PC-9 (cell line): ENCODE measurements around the gene MTMR3. TPM values are rescaled to one million over a fixed set of nuclear protein-coding genes. Genes with fewer than 3 reads are reported as not detected.
"Not testable (repeated sequence)": the region's sequence is repeated elsewhere in the genome, so short reads cannot be mapped to it uniquely, and the experiment has no call there.

Experiments
- BruUV-seq: library from RNA; stranded (reverse); fragments of 400-500 nt; replicated peaks from 2 replicates; lab custom pipeline; 2021; lab: Mats Ljungman, UMichigan
- CTCF ChIA-PET: fragments of 300-600 bp; sonication (Branson Sonifier 250); formaldehyde crosslinking; loops from one replicate; lab custom pipeline; 2022; ENCODE audit warnings: antibody characterized with exemption; lab: Charles Lee
- POLR2A ChIA-PET: fragments of 300-600 bp; sonication (Branson Sonifier 250); formaldehyde crosslinking; loops from one replicate; lab custom pipeline; 2022; ENCODE audit warnings: antibody characterized with exemption; ENCODE audit not compliant: unreplicated experiment; lab: Charles Lee
- DNase-seq, 2 experiments: peaks; one replicate each; pipeline versions ENCODE4 v3.0.0 to v3.0.0-alpha.2; 2015 to 2022; ENCODE audit warnings: mixed read lengths in 1 of 2
- H2AFZ ChIP-seq: fragments of 200-600 bp; sonication (generic); 2 replicates; pipeline ENCODE4 v1.8.1; 2017; ENCODE audit warnings: antibody characterized with exemption
- H3F3A ChIP-seq: fragments of 200-600 bp; sonication (generic); 2 replicates; pipeline ENCODE4 v1.8.1; 2017; ENCODE audit warnings: antibody characterized with exemption, mild to moderate bottlenecking, low read depth; ENCODE audit not compliant: insufficient read depth
- H3K27ac ChIP-seq: fragments of 200-600 bp; sonication (generic); 2 replicates; pipeline ENCODE4 v1.6.1; 2016; ENCODE audit warnings: mixed run types
- H3K27me3 ChIP-seq: fragments of 200-600 bp; sonication (generic); 2 replicates; pipeline ENCODE4 v1.6.1; 2016; ENCODE audit warnings: low read depth, mixed run types; ENCODE audit not compliant: insufficient read depth
- H3K36me3 ChIP-seq: fragments of 200-600 bp; sonication (generic); 2 replicates; pipeline ENCODE4 v1.6.1; 2016; ENCODE audit warnings: low read depth, mixed run types
- H3K4me1 ChIP-seq: fragments of 200-600 bp; sonication (generic); replicated peaks from 2 replicates; pipeline ENCODE4 v1.6.1; 2016; ENCODE audit warnings: mixed run types; ENCODE audit not compliant: insufficient read depth
- H3K4me2 ChIP-seq: fragments of 200-600 bp; sonication (generic); 2 replicates; pipeline ENCODE4 v1.6.1; 2017; ENCODE audit warnings: mixed run types
- H3K4me3 ChIP-seq: fragments of 200-600 bp; sonication (generic); 2 replicates; pipeline ENCODE4 v1.6.1; 2016; ENCODE audit warnings: mixed run types
- H3K79me2 ChIP-seq: fragments of 200-600 bp; sonication (generic); 2 replicates; pipeline ENCODE4 v1.6.1; 2017; ENCODE audit warnings: low read depth, mixed run types
- H3K9me2 ChIP-seq: fragments of 200-600 bp; sonication (generic); 2 replicates; pipeline ENCODE4 v1.8.1; 2017; ENCODE audit warnings: mild to moderate bottlenecking; ENCODE audit not compliant: insufficient read depth
- H3K9me3 ChIP-seq: fragments of 200-600 bp; sonication (generic); 2 replicates; pipeline ENCODE4 v1.8.1; 2016; ENCODE audit warnings: low read depth; ENCODE audit not compliant: insufficient read depth
- H4K20me1 ChIP-seq: fragments of 200-600 bp; sonication (generic); 2 replicates; pipeline ENCODE4 v1.8.1; 2017; ENCODE audit not compliant: insufficient read depth
- EZH2 ChIP-seq: fragments of 200-600 bp; sonication (generic); IDR thresholded peaks from 2 replicates; pipeline ENCODE4 v1.8.0; 2017; ENCODE audit warnings: antibody characterized with exemption, low read depth
- intact Hi-C: fragments of 100-400 bp; cut with micrococcal nuclease; formaldehyde crosslinking; loops from one replicate; pipeline ENCODE4 v1.10.0; 2022; ENCODE audit not compliant: unreplicated experiment
- total RNA-seq: library from RNA; stranded (reverse); gene quantifications from 2 replicates; pipeline ENCODE4 v1.2.3, GENCODE V29; 2021
- TF ChIP-seq, protein P1 (sequence below): fragments of 200-600 bp; sonication (generic); conservative IDR thresholded peaks from 2 replicates; pipeline ENCODE4 v1.6.1; 2017; ENCODE audit warnings: mixed run types, antibody characterized with exemption, mild to moderate bottlenecking, moderate library complexity

MTMR3 gene
- total RNA-seq, 1 experiment from 2014 or later: 28.1 TPM

- Histone ChIP-seq H3F3A (no peaks in the 10 kb centered on the region; the same call in 1 of the 2 replicates), H3K27me3 (no peaks in the 10 kb centered on the region), H3K4me3 (no peak overlapping the region), H3K4me1 (peaks cover 8% of the 10 kb centered on the region), H3K9me3 (no peaks in the 10 kb centered on the region), H3K4me2 (no peak overlapping the region), H4K20me1 (no peaks in the 10 kb centered on the region), H3K9me2 (no peaks in the 10 kb centered on the region), H3K27ac (no peak overlapping the region), H2AFZ (no peak overlapping the region), H3K36me3 (peaks cover 9% of the 10 kb centered on the region; the same call in 1 of the 2 replicates), H3K79me2 (peaks cover 8% of the 10 kb centered on the region)
- CTCF ChIA-PET: no interaction called here
- intact Hi-C loops: no loop called here
- BruUV-seq: no TSS peak
- DNase-seq: no peak
- no peak for TF ChIP-seq EZH2
- TF ChIP-seq, protein P1, sequence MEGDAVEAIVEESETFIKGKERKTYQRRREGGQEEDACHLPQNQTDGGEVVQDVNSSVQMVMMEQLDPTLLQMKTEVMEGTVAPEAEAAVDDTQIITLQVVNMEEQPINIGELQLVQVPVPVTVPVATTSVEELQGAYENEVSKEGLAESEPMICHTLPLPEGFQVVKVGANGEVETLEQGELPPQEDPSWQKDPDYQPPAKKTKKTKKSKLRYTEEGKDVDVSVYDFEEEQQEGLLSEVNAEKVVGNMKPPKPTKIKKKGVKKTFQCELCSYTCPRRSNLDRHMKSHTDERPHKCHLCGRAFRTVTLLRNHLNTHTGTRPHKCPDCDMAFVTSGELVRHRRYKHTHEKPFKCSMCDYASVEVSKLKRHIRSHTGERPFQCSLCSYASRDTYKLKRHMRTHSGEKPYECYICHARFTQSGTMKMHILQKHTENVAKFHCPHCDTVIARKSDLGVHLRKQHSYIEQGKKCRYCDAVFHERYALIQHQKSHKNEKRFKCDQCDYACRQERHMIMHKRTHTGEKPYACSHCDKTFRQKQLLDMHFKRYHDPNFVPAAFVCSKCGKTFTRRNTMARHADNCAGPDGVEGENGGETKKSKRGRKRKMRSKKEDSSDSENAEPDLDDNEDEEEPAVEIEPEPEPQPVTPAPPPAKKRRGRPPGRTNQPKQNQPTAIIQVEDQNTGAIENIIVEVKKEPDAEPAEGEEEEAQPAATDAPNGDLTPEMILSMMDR: no peak
- POLR2A ChIA-PET: no interaction called here
Measured at GRCh38 chr22:29973269-29973668, 90.3 kb downstream of the MTMR3 start.

GRCh38 chr22:29973680-29974079 is 90.7 kb downstream of the MTMR3 start:
- POLR2A ChIA-PET, H3K9me3 ChIP-seq, H2AFZ ChIP-seq, CTCF ChIA-PET, H3K4me2 ChIP-seq, H4K20me1 ChIP-seq, H3K4me3 ChIP-seq, BruUV-seq, DNase-seq, H3F3A ChIP-seq, H3K36me3 ChIP-seq, H3K79me2 ChIP-seq, intact Hi-C loops, H3K27ac ChIP-seq, H3K9me2 ChIP-seq, H3K27me3 ChIP-seq: not testable (repeated sequence)
- peaks cover 13% of the 10 kb centered on the region for H3K4me1 ChIP-seq

GRCh38 chr22:29975494-29975893 is 92.5 kb downstream of the MTMR3 start:
- H3K9me2 ChIP-seq: no peaks in the 10 kb centered on the region
- peaks cover 19% of the 10 kb centered on the region for H3K36me3 ChIP-seq
- H3K4me3 ChIP-seq: no peak overlapping the region
- H3F3A ChIP-seq: peaks cover 15% of the 10 kb centered on the region
- no peak overlapping the region for H3K4me2 ChIP-seq
- H3K79me2 ChIP-seq: peaks cover 9% of the 10 kb centered on the region
- no peaks in the 10 kb centered on the region for H3K27me3 ChIP-seq
- ChIA-PET POLR2A (no interaction called here), CTCF (no interaction called here)
- no TSS peak for BruUV-seq
- peaks cover 31% of the 10 kb centered on the region for H3K4me1 ChIP-seq
- DNase-seq: no peak
- no peak overlapping the region for H2AFZ ChIP-seq
- intact Hi-C loops: no loop called here
- H3K9me3 ChIP-seq: no peaks in the 10 kb centered on the region
- H4K20me1 ChIP-seq: no peaks in the 10 kb centered on the region
- TF ChIP-seq, protein P1: no peak
- no peak for TF ChIP-seq EZH2
- no peak overlapping the region for H3K27ac ChIP-seq

DNA sequence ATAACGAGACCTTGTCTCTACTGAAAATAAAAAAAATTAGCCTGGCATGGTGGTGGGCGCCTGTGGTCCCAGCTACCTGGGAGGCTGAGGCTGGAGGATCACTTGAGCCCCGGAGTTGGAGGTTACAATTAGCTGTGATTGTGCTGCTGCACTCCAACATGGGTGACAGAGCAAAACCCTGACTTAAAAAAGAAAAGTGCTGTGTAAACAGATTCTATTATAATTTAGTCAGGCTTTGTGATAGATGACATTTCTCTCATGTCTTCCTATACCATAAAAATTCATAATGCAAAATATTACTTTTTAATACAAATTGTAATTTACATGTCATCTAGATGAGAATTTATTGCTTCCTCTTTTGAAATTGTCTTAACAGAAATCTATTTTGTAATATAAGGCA is 94.1 kb downstream of the MTMR3 start:
- Histone ChIP-seq H3K27me3 (no peaks in the 10 kb centered on the region), H3K4me3 (no peak overlapping the region), H3K9me3 (no peaks in the 10 kb centered on the region), H2AFZ (no peak overlapping the region), H3K36me3 (peaks cover 19% of the 10 kb centered on the region; the same call in 1 of the 2 replicates), H3F3A (peaks cover 18% of the 10 kb centered on the region), H3K27ac (no peak overlapping the region), H3K4me1 (peaks cover 32% of the 10 kb centered on the region), H4K20me1 (no peaks in the 10 kb centered on the region), H3K9me2 (no peaks in the 10 kb centered on the region), H3K4me2 (no peak overlapping the region), H3K79me2 (peaks cover 9% of the 10 kb centered on the region)
- BruUV-seq: no TSS peak
- ChIA-PET POLR2A (no interaction called here), CTCF (no interaction called here)
- TF ChIP-seq, protein P1: no peak
- TF ChIP-seq EZH2: no peak
- intact Hi-C loops: no loop called here
- DNase-seq: no peak
